Stimulated activated CD4-positive, alpha-beta T cell treated with anti-CD3 and anti-CD28 coated beads, Interleukin-1b, Interleukin-23, amount 100 ng/mL, for 24 hours (primary cell): ENCODE results near the gene CIDEC.
"Not testable (repeated sequence)": the region's sequence is repeated elsewhere in the genome, so short reads cannot be mapped to it uniquely, and the experiment has no call there.

Experiments
- DNase-seq, 4 experiments: peaks; one replicate each; pipeline ENCODE4 v3.0.0-alpha.2; 2020; ENCODE audit warnings: low read depth in 4 of 4, low spot score in 1 of 4

CIDEC gene

GRCh38 chr3:9901967-9902366 lies 21.9 kb upstream of the CIDEC start:
- no peak for DNase-seq

- DNase-seq: not testable (repeated sequence)
These were observed 20.9 kb upstream of the CIDEC start for GRCh38 chr3:9900965-9901415.

- DNase-seq: no peak
These were observed 19.3 kb upstream of the CIDEC start for GRCh38 chr3:9899289-9899791.

GRCh38 chr3:9898467-9899241 lies 18.6 kb upstream of the CIDEC start:
- DNase-seq: no peak

GRCh38 chr3:9897408-9898372 lies 17.6 kb upstream of the CIDEC start:
- no peak for DNase-seq

GRCh38 chr3:9896755-9897407 lies 16.8 kb upstream of the CIDEC start:
- not testable (repeated sequence) for DNase-seq

GRCh38 chr3:9895715-9896114 lies 15.7 kb upstream of the CIDEC start:
- DNase-seq: not testable (repeated sequence)

- no peak for DNase-seq
These were observed 13.7 kb upstream of the CIDEC start for GRCh38 chr3:9893739-9894138.

GRCh38 chr3:9891072-9891622 lies 11.1 kb upstream of the CIDEC start:
- no peak for DNase-seq

GRCh38 chr3:9890249-9891071 lies 10.4 kb upstream of the CIDEC start, which contains the start of gene JAGN1:
TSS of gene JAGN1 (plus strand) at chr3:9890610. CDS start at chr3:9890723, 113 bp downstream.
- peak; percentile 67 to 93 (median 84) for DNase-seq

GRCh38 chr3:9889405-9889804 lies 9.4 kb upstream of the CIDEC start:
- DNase-seq: no peak

GRCh38 chr3:9888540-9888939 lies 8.5 kb upstream of the CIDEC start:
- no peak for DNase-seq

- DNase-seq: no peak
These were observed 7.4 kb upstream of the CIDEC start for GRCh38 chr3:9887480-9887879.

- DNase-seq: no peak
These were observed 6.3 kb upstream of the CIDEC start for GRCh38 chr3:9886328-9886727.

GRCh38 chr3:9884555-9885165 lies 4.6 kb upstream of the CIDEC start:
- DNase-seq: no peak

GRCh38 chr3:9883706-9884554 lies 3.9 kb upstream of the CIDEC start:
- no peak for DNase-seq

- DNase-seq: no peak
These were observed 1.4 kb upstream of the CIDEC start for GRCh38 chr3:9881441-9881840.

GRCh38 chr3:9878700-9879099 lies 1.4 kb downstream of the CIDEC start:
- DNase-seq: no peak

GRCh38 chr3:9876991-9877390 lies 3.1 kb downstream of the CIDEC start:
- no peak for DNase-seq
